Measurements from ENCODE around the gene KRR1. TPM values are rescaled to one million over a fixed set of nuclear protein-coding genes. Genes with fewer than 3 reads are reported as not detected.

The KRR1 gene
- total RNA-seq, 4 donors from 2014 or later: 11.5 to 37.1 (median 24.7) TPM

- peaks cover 0 to 68% (median 0%) of the 10 kb centered on the region in 3 donors for H3K36me3 ChIP-seq
- H3K27ac ChIP-seq: no peak overlapping the region
- H3K4me1 ChIP-seq: no peaks in the 10 kb centered on the region
- no peaks in the 10 kb centered on the region for H3K9me3 ChIP-seq
- TF ChIP-seq POLR2A (IDR thresholded peaks at IDR 0.05): no peak
- no peak for TF ChIP-seq CTCF (IDR thresholded peaks at IDR 0.05)
- no peak overlapping the region for H3K4me3 ChIP-seq
- no peak for DNase-seq
- no peaks in the 10 kb centered on the region for H3K27me3 ChIP-seq
Observed at GRCh38 chr12:75503866-75504265, 7.5 kb downstream of the KRR1 start.

- no peak overlapping the region for H3K4me3 ChIP-seq
- H3K4me1 ChIP-seq: no peaks in the 10 kb centered on the region
- no peaks in the 10 kb centered on the region for H3K27me3 ChIP-seq
- DNase-seq: no peak
- peaks cover 0 to 72% (median 0%) of the 10 kb centered on the region in 3 donors for H3K36me3 ChIP-seq
- no peak for TF ChIP-seq CTCF (IDR thresholded peaks at IDR 0.05)
- no peak for TF ChIP-seq POLR2A (IDR thresholded peaks at IDR 0.05)
- H3K27ac ChIP-seq: no peak overlapping the region
- H3K9me3 ChIP-seq: no peaks in the 10 kb centered on the region
Observed at GRCh38 chr12:75503459-75503858, 8.0 kb downstream of the KRR1 start.

- TF ChIP-seq POLR2A (IDR thresholded peaks at IDR 0.05) (no peak), CTCF (IDR thresholded peaks at IDR 0.05) (no peak)
- H3K36me3 ChIP-seq: peaks cover 0 to 8% (median 0%) of the 10 kb centered on the region in 3 donors
- DNase-seq: no peak
- H3K4me3 ChIP-seq: no peak overlapping the region
- no peak overlapping the region for H3K27ac ChIP-seq
- H3K9me3 ChIP-seq: no peaks in the 10 kb centered on the region
- no peaks in the 10 kb centered on the region for H3K27me3 ChIP-seq
- no peaks in the 10 kb centered on the region for H3K4me1 ChIP-seq
Observed at GRCh38 chr12:75491169-75491568, 20.2 kb downstream of the KRR1 start.

- H3K9me3 ChIP-seq: no peaks in the 10 kb centered on the region
- no peak overlapping the region for H3K27ac ChIP-seq
- no peaks in the 10 kb centered on the region for H3K4me1 ChIP-seq
- no peak overlapping the region for H3K4me3 ChIP-seq
- no peaks in the 10 kb centered on the region for H3K27me3 ChIP-seq
- no peak for DNase-seq
- TF ChIP-seq POLR2A (IDR thresholded peaks at IDR 0.05): no peak
- no peak for TF ChIP-seq CTCF (IDR thresholded peaks at IDR 0.05)
- H3K36me3 ChIP-seq: no peaks in the 10 kb centered on the region
Observed at GRCh38 chr12:75489613-75490210, 21.7 kb downstream of the KRR1 start.

GRCh38 chr12:75489187-75489586 lies 22.2 kb downstream of the KRR1 start:
- no peak overlapping the region for H3K4me3 ChIP-seq
- no peaks in the 10 kb centered on the region for H3K4me1 ChIP-seq
- no peaks in the 10 kb centered on the region for H3K36me3 ChIP-seq
- DNase-seq: no peak
- H3K27ac ChIP-seq: no peak overlapping the region
- no peaks in the 10 kb centered on the region for H3K9me3 ChIP-seq
- no peak for TF ChIP-seq CTCF (IDR thresholded peaks at IDR 0.05)
- TF ChIP-seq POLR2A (IDR thresholded peaks at IDR 0.05): no peak
- no peaks in the 10 kb centered on the region for H3K27me3 ChIP-seq

GRCh38 chr12:75488553-75488952 lies 22.9 kb downstream of the KRR1 start:
- Histone ChIP-seq H3K27me3 (no peaks in the 10 kb centered on the region), H3K4me1 (peaks cover 0 to 4% (median under 1%) of the 10 kb centered on the region in 4 donors), H3K9me3 (no peaks in the 10 kb centered on the region), H3K4me3 (no peak overlapping the region), H3K27ac (no peak overlapping the region), H3K36me3 (no peaks in the 10 kb centered on the region)
- TF ChIP-seq POLR2A (IDR thresholded peaks at IDR 0.05) (no peak), CTCF (IDR thresholded peaks at IDR 0.05) (peak in 5 of 6 experiments; percentile 21 to 34 (median 29))
- DNase-seq: peak in 1 of 3 donors; percentile 28
